Small intestine (tissue), 7 donors: ENCODE measurements around the gene RAB11FIP3. TPM values are rescaled to one million over a fixed set of nuclear protein-coding genes. Genes with fewer than 3 reads are reported as not detected.
A peak's percentile ranks its signal among the peaks of the same experiment; 100 is the strongest.

Experiments used
- DNase-seq, 2 donors: peaks; one replicate each; pipeline versions ENCODE4 v3.0.0 to v3.0.0-alpha.2; 2013
- FAIRE-seq: peaks from 2 replicates; lab custom pipeline; 2012; peaks lifted over from hg19 to GRCh38; lab: Jason Lieb, UNC
- H3K27ac ChIP-seq, 3 donors: one replicate each; pipeline ENCODE4 v1.5.1; 2013; ENCODE audit warnings: low read length in 2 of 3, mild to moderate bottlenecking in 2 of 3, control low read depth in 1 of 3, inconsistent platforms in 1 of 3, low read depth in 1 of 3, moderate library complexity in 1 of 3
- H3K27me3 ChIP-seq, 3 donors: one replicate each; pipeline ENCODE4 v1.6.1; 2013; ENCODE audit warnings: low read length in 3 of 3, inconsistent platforms in 1 of 3; ENCODE audit not compliant: control insufficient read depth in 3 of 3, insufficient read depth in 3 of 3
- H3K36me3 ChIP-seq, 3 donors: one replicate each; pipeline ENCODE4 v1.6.1; 2013; ENCODE audit warnings: low read length in 3 of 3, inconsistent platforms in 1 of 3, low read depth in 1 of 3, mild to moderate bottlenecking in 1 of 3, moderate library complexity in 1 of 3; ENCODE audit not compliant: control insufficient read depth in 3 of 3, insufficient read depth in 2 of 3
- H3K4me1 ChIP-seq, 3 donors: one replicate each; pipeline ENCODE4 v1.6.1; 2013; ENCODE audit warnings: low read length in 2 of 3, inconsistent platforms in 1 of 3, low read depth in 1 of 3, mild to moderate bottlenecking in 1 of 3, moderate library complexity in 1 of 3; ENCODE audit not compliant: control insufficient read depth in 3 of 3, insufficient read depth in 2 of 3
- H3K4me3 ChIP-seq, 3 donors: one replicate each; pipeline ENCODE4 v1.5.1; 2013; ENCODE audit warnings: low read length in 3 of 3, control low read depth in 1 of 3, inconsistent platforms in 1 of 3, low read depth in 1 of 3, mild to moderate bottlenecking in 1 of 3, moderate library complexity in 1 of 3
- H3K9me3 ChIP-seq, 2 donors: one replicate each; pipeline ENCODE4 v1.6.1; 2013; ENCODE audit warnings: low read depth in 1 of 2, low read length in 1 of 2; ENCODE audit not compliant: control insufficient read depth in 2 of 2, insufficient read depth in 1 of 2
- whole genome bisulfite sequencing, 3 donors: extraction: QIAGEN DNeasy Blood & Tissue Kit; methylation state at CpG; one replicate each; pipeline ENCODE4 v1.1.7; 2013; 5-methylcytosine and 5-hydroxymethylcytosine counted together
- polyA plus RNA-seq, 4 donors: library from polyadenylated mRNA; stranded (reverse) in 3 of 4; unstranded in 1 of 4; fragments of 200-250 nt in 3 of 4; fragments of 120-200 nt in 1 of 4; gene quantifications; one replicate each; pipeline versions ENCODE4 v1.2.1 to v1.2.3, GENCODE V29; 2013
- donor health status: healthy with polysubstance abuse.
- donor health status: control.
- donor health status: control.
- donor health status: Bipolar disorder and iron deficiency.
- donor health status: healthy.

The RAB11FIP3 gene
- polyA plus RNA-seq, 4 donors, result 25.4 to 111 (median 37.2) TPM

DNA sequence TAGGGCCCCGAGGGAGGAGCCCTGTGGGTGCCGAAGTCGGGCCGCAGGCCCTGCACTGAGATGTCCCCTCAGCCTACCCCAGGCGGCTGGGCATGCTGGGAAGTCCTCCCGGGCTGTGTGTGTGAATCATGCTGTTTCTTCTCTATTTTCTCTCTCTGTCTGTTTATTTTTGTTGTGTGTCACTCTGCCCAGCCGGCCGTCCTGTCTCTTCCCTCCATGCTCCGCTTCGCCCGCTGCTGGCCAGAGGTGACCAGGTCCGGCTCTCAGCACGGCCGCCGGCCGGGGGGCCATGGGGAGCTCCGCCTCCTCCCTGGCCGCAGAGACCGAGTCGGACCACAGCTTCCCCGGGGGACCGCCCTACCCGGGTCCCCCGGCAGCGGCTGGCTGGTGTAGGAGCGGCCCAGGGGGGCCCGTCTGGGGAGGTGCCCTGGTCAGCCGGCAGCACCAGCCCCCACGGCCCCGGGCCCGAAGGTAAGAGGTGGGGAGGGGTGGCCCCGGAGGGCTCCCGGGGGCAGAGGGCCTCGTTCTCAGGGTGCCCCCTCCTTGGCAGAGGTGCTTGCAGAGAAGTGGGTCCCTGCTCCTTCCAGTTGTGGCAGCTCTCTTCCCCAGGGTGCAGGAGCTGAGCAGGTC is 114.6 kb downstream of the RAB11FIP3 start:
- FAIRE-seq (no peak), DNase-seq (no peak)
- Histone ChIP-seq H3K9me3 (no peaks in the 10 kb centered on the region), H3K4me1 (peaks cover 0 to 28% (median 1%) of the 10 kb centered on the region in 3 donors), H3K27ac (no peak overlapping the region), H3K4me3 (no peak overlapping the region), H3K27me3 (no peaks in the 10 kb centered on the region), H3K36me3 (peaks cover 2 to 96% (median 8%) of the 10 kb centered on the region in 3 donors)
- 89 to 94% (median 92%) methylated on average over 23 to 34 of the region's 34 CpGs for WGBS, 3 donors

DNA sequence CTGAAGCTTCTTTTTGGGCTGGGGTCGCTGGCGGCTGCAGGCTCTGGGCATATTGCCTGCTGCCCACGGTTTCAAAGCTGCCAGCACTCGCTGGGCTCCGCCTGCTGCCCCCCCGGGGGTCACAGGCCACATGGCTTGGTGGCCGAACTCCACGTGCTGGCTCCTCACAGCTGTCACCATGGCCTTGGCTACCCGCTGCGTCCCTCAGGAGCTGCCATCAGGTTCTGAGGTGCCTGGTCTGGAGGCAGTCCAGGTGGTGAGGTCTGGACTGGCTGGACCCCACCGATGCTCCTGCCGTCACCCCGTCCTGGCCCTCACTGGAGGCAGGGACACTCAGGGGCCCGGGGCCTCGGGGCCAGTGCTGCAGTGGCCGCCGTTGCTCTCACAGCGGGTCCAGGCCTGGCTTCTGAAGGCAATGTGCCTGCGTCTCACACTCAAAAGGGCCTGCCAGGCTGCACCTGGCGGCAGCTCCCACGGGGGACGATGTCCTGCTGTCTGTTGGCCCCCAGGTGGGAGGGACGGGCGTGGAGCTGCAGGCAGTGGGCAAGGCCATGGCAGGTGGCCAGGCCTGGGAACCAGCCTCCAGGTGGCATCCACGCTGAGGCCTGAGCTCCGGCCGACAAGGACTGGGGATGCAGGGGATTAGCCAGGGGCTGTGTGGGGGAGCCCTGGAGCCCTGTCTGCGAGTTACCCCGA is 115.3 kb downstream of the RAB11FIP3 start:
- Histone ChIP-seq H3K9me3 (no peaks in the 10 kb centered on the region), H3K4me1 (peaks cover 0 to 21% (median 1%) of the 10 kb centered on the region in 3 donors), H3K36me3 (peaks cover 2 to 96% (median 8%) of the 10 kb centered on the region in 3 donors), H3K27ac (no peak overlapping the region), H3K27me3 (no peaks in the 10 kb centered on the region), H3K4me3 (no peak overlapping the region)
- no peak for DNase-seq
- no peak for FAIRE-seq
- 77 to 86% (median 85%) methylated on average over 29 of the region's 29 CpGs for WGBS, 3 donors

DNA sequence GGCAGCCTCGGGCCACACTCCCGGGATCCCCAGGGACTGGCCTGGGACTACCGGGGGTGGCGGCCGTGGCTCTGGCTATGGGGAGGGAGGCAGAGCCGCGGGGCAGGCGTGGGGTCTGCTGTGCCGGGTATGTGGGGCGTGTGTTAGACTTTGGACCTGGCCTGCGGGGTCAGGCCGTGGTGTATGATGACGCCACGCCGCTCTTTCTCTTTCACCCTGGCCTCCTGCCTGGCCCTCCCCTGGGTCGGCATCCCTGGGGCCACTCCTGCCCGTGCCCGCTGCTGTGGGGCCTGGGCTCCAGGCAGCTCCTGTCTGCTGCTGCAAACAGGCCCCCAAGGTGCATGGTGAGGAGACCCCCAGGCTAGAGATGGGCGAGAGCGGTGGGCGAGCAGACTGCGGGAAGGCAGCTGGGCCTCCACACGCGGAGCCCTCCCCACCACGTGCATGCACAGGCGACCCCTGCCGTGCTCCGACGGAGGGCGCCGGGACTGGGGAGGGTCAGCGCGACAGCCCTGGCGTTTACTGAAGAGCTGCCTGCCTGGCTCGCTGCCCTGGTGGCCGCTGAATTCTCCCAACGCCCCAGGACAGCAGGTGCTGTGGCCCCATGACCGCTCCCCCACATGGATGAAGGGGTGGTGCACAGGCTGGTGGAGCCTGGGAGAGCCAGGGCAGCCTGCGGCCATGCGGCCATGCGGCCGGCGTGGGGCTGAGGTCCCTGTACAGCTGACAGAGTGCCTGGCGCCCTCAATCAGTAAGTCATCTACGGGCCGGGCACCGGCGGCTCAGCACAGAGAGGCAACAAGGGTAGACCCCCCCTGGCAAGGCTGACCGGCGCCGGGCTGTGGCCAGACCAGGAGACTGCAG is 118.1 kb downstream of the RAB11FIP3 start:
- Histone ChIP-seq H3K4me3 (peak overlapping the region in 1 of 3 donors; percentile 11), H3K27ac (peak overlapping the region in 2 of 3 donors; percentile 54 to 87), H3K9me3 (no peaks in the 10 kb centered on the region), H3K27me3 (no peaks in the 10 kb centered on the region), H3K4me1 (peaks cover 0 to 17% (median 1%) of the 10 kb centered on the region in 3 donors), H3K36me3 (peaks cover 6 to 95% (median 6%) of the 10 kb centered on the region in 3 donors)
- no peak for FAIRE-seq
- DNase-seq, result peak; percentile 72 to 91
- 53 to 76% (median 65%) methylated on average over 34 to 51 of the region's 51 CpGs for WGBS, 3 donors

DNA sequence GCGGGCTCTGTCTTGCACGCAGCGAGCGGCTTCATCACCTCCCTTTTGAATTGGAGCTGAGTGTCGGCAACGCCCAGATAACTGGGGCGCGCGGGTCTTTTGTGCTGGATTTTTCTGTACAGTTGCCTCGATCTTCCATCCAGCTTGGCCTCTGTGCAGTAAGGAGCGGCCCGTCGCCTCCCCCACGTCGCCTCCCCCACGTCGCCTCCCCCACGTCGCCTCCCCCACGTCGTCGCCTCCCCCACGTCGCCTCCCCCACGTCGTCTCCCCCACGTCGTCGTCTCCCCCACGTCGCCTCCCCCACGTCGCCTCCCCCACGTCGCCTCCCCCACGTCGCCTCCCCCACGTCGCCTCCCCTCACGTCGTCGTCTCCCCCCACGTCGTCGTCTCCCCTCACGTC is 119.1 kb downstream of the RAB11FIP3 start:
- peaks cover 5 to 95% (median 6%) of the 10 kb centered on the region in 3 donors for H3K36me3 ChIP-seq
- DNase-seq, result no peak
- H3K4me1 ChIP-seq, result peaks cover 0 to 17% (median 1%) of the 10 kb centered on the region in 3 donors
- H3K27me3 ChIP-seq, result no peaks in the 10 kb centered on the region
- H3K9me3 ChIP-seq, result no peaks in the 10 kb centered on the region
- WGBS, 3 donors, result 92 to 95% (median 92%) methylated on average over 46 of the region's 46 CpGs
- H3K4me3 ChIP-seq, result no peak overlapping the region
- FAIRE-seq, result no peak
- H3K27ac ChIP-seq, result peak overlapping the region in 1 of 3 donors; percentile 87

DNA sequence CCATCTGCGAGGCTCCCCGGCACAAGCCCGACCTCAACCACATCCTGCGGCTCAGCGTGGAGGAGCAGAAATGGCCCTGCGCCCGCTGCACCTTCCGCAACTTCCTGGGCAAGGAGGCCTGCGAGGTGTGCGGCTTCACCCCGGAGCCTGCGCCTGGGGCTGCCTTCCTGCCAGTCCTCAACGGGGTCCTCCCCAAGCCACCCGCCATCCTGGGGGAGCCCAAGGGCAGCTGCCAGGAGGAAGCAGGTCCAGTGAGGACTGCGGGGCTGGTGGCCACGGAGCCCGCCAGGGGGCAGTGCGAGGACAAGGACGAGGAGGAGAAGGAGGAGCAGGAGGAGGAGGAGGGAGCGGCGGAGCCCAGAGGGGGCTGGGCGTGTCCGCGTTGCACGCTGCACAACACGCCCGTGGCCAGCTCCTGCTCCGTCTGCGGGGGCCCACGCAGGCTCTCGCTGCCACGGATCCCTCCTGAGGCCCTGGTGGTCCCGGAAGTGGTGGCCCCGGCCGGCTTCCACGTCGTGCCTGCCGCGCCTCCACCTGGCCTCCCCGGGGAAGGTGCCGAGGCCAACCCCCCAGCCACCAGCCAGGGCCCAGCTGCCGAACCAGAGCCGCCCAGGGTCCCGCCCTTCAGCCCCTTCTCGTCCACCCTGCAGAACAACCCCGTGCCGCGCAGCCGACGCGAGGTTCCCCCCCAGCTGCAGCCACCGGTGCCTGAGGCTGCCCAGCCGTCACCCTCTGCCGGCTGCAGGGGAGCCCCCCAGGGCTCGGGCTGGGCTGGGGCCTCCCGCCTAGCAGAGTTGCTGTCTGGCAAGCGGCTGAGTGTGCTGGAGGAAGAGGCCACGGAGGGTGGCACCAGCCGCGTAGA is 121.7 kb downstream of the RAB11FIP3 start:
- Histone ChIP-seq H3K27ac (no peak overlapping the region), H3K9me3 (no peaks in the 10 kb centered on the region), H3K36me3 (peaks cover 14 to 95% (median 16%) of the 10 kb centered on the region in 3 donors), H3K4me3 (no peak overlapping the region), H3K27me3 (no peaks in the 10 kb centered on the region), H3K4me1 (peaks cover 0 to 17% (median 1%) of the 10 kb centered on the region in 3 donors)
- WGBS, 3 donors, result 71 to 81% (median 74%) methylated on average over 33 to 60 of the region's 60 CpGs
- peak; percentile 70 to 72 for DNase-seq
- no peak for FAIRE-seq

DNA sequence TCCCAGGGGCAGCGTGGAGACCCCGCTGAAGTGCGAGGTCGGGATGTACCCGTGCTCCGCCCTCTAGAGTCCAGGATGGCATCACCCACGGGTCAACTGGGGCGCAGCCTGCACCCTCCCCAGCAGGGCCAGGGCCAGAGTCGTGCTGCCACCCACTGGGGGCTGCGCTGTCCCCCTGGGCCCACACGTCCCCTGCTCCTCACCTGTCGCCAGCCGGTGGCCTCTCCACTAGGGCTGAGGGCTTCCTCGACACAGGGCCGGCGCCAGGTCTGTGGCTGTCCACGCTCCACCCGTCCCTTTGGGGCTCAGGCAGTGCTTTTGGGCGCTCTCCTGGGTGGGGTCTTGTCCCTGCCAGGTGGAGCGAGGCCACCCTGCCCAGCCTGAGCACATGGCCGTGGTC is 123.1 kb downstream of the RAB11FIP3 start:
- WGBS, 3 donors, result 91 to 95% (median 94%) methylated on average over 16 to 21 of the region's 21 CpGs

DNA sequence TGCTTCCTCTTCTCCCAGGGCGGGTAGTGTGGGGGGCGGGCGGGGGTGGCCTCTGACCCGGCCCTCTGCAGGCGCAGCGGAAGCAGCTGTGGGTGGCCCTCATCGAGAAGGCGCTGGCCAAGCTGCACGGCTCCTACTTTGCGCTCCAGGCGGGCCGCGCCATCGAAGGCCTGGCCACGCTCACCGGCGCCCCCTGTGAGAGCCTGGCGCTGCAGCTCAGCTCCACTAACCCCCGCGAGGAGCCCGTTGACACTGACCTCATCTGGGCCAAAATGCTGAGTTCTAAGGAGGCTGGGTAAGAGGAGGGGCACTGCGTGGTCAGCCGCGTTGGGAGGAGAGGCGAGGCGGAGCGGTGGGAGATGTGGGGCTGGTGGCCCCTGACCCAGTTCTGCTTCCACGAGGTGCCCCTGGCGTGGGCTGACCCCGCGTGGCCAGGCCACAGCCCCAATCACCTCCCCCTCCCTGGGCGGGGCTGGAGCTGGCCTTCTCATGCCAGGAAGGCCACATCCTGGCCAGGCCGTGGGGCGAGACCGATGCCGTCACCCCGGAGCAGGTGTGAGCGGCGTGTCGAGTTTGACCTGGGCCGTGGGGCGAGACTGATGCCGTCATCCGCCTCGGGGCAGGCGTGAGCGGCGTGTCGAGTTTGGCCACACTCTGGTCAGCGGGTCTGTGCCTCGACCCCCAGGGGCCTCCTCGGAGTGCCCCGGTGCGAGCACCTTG is 124.3 kb downstream of the RAB11FIP3 start:
- DNase-seq (no peak), FAIRE-seq (no peak)
- Histone ChIP-seq H3K36me3 (peaks cover 16 to 97% (median 28%) of the 10 kb centered on the region in 3 donors), H3K27ac (no peak overlapping the region), H3K4me1 (no peaks in the 10 kb centered on the region), H3K4me3 (no peak overlapping the region), H3K27me3 (no peaks in the 10 kb centered on the region), H3K9me3 (no peaks in the 10 kb centered on the region)
- WGBS, 3 donors, result 93 to 95% (median 93%) methylated on average over 41 to 54 of the region's 54 CpGs

More for the DNA sequence above, 123.1 kb downstream of the RAB11FIP3 start:
- FAIRE-seq (no peak), DNase-seq (no peak)
- H3K9me3 ChIP-seq, result no peaks in the 10 kb centered on the region
- H3K27ac ChIP-seq, result no peak overlapping the region
- H3K36me3 ChIP-seq, result peaks cover 16 to 95% (median 25%) of the 10 kb centered on the region in 3 donors
- H3K27me3 ChIP-seq, result no peaks in the 10 kb centered on the region
- no peak overlapping the region for H3K4me3 ChIP-seq
- H3K4me1 ChIP-seq, result peaks cover 0 to 9% (median 0%) of the 10 kb centered on the region in 3 donors
